Retinal pigment epithelial cell (primary cell): ENCODE measurements around the gene CPA2.

Experiments
- DNase-seq: peaks from one replicate; pipeline ENCODE4 v3.0.0-alpha.2; 2010; ENCODE audit warnings: low read depth
- H3K4me3 ChIP-seq: 2 replicates; pipeline ENCODE4 v1.5.1; 2011; ENCODE audit warnings: mild to moderate bottlenecking, low read length, control low read depth, moderate library complexity
- CTCF ChIP-seq: conservative IDR thresholded peaks from 2 replicates; pipeline ENCODE4 v1.5.1; 2011; ENCODE audit warnings: low read depth, low read length, control low read depth, inconsistent platforms

Gene CPA2

GRCh38 chr7:130333832-130334231 is 67.2 kb downstream of the CPA2 start:
- no peak for TF ChIP-seq CTCF
- no peak overlapping the region for H3K4me3 ChIP-seq
- no peak for DNase-seq

GRCh38 chr7:130334274-130334673 is 67.6 kb downstream of the CPA2 start:
- TF ChIP-seq CTCF, result no peak
- no peak overlapping the region for H3K4me3 ChIP-seq
- no peak for DNase-seq

- H3K4me3 ChIP-seq, result no peak overlapping the region
- no peak for TF ChIP-seq CTCF
- no peak for DNase-seq
These were observed 70.8 kb downstream of the CPA2 start for GRCh38 chr7:130337410-130337971.

GRCh38 chr7:130338233-130338632 is 71.6 kb downstream of the CPA2 start:
- no peak overlapping the region for H3K4me3 ChIP-seq
- TF ChIP-seq CTCF, result no peak
- no peak for DNase-seq
